Lower lobe of right lung (tissue), 2 donors: ENCODE results near the gene REXO1. TPM values are rescaled to one million over a fixed set of nuclear protein-coding genes. Genes with fewer than 3 reads are reported as not detected.

Experiments
- ATAC-seq, 2 donors: fragments of 200-7000 bp; cut with Tn5 transposase; one replicate each; pipeline ENCODE4 v1.9.1; 2020 to 2022; ENCODE audit warnings: mild to moderate bottlenecking in 2 of 2, moderate library complexity in 2 of 2
- DNase-seq: peaks from one replicate; pipeline ENCODE4 v3.0.0-alpha.2; 2020
- H3K27ac ChIP-seq: fragments of 200-600 bp; one replicate; pipeline ENCODE4 v1.8.0; 2022
- H3K27me3 ChIP-seq: fragments of 200-600 bp; one replicate; pipeline ENCODE4 v1.8.0; 2022; ENCODE audit warnings: low read depth
- H3K36me3 ChIP-seq: fragments of 200-600 bp; one replicate; pipeline ENCODE4 v1.8.0; 2022; ENCODE audit warnings: mild to moderate bottlenecking
- H3K4me1 ChIP-seq: fragments of 200-600 bp; one replicate; pipeline ENCODE4 v1.8.0; 2022
- H3K4me3 ChIP-seq: fragments of 200-600 bp; one replicate; pipeline ENCODE4 v1.8.0; 2022; ENCODE audit warnings: mild to moderate bottlenecking
- H3K9me3 ChIP-seq: fragments of 200-600 bp; one replicate; pipeline ENCODE4 v1.8.0; 2022
- intact Hi-C: fragments of 100-400 bp; cut with DNase I; formaldehyde crosslinking; loops from one replicate; pipeline ENCODE4 v1.11.0; 2022
- total RNA-seq: library from RNA; stranded (reverse); fragmentation: NEBNext Ultra II Directional; extraction: Animal tissue kit (Norgen Biotek cat#: 25700); gene quantifications from one replicate; pipeline ENCODE4 v1.2.1, GENCODE V29; 2021
- TF ChIP-seq, protein P1 (sequence below): fragments of 200-600 bp; IDR thresholded peaks from one replicate; pipeline ENCODE4 v1.8.0; 2022; ENCODE audit warnings: antibody characterized with exemption, mild to moderate bottlenecking
- donor health status: DM: no; HTN: yes; CAD: no; lungs with severe emphysema.

The REXO1 gene
- total RNA-seq, 1 donor from 2014 or later, result 29.1 TPM

DNA sequence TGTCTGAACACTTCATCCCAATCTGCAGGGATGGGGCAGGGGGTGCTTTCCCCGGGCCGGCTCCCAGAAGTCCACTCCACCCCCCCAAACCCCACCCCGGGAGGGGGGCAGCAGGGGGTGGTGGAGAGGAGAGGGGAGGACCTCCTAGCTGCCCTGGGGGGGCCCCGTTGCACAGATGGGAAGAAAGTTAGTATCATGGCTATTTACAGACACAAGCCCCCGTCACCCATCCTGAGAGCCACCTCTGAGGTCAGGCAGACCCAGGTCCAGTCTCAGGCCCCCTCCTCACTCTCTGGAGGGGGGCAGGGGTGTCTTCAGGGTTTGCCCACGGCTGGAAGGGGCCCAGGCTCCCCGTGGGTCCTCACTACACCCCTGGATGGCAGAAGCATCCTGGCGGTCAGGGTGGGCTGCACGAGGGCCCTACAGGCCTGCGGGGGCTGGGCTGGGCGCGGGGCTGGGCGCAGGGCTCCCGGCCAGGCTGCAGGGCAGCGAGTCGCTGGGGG, 5.8 kb upstream of the REXO1 start:
- H3K27ac ChIP-seq, result peak overlapping the region; percentile 94
- no peaks in the 10 kb centered on the region for H3K9me3 ChIP-seq
- no peaks in the 10 kb centered on the region for H3K27me3 ChIP-seq
- no peaks in the 10 kb centered on the region for H3K36me3 ChIP-seq
- TF ChIP-seq, protein P1, sequence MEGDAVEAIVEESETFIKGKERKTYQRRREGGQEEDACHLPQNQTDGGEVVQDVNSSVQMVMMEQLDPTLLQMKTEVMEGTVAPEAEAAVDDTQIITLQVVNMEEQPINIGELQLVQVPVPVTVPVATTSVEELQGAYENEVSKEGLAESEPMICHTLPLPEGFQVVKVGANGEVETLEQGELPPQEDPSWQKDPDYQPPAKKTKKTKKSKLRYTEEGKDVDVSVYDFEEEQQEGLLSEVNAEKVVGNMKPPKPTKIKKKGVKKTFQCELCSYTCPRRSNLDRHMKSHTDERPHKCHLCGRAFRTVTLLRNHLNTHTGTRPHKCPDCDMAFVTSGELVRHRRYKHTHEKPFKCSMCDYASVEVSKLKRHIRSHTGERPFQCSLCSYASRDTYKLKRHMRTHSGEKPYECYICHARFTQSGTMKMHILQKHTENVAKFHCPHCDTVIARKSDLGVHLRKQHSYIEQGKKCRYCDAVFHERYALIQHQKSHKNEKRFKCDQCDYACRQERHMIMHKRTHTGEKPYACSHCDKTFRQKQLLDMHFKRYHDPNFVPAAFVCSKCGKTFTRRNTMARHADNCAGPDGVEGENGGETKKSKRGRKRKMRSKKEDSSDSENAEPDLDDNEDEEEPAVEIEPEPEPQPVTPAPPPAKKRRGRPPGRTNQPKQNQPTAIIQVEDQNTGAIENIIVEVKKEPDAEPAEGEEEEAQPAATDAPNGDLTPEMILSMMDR, result no peak
- peak overlapping the region; percentile 60 for H3K4me3 ChIP-seq
- peaks cover 69% of the 10 kb centered on the region for H3K4me1 ChIP-seq
- no peak for ATAC-seq
- intact Hi-C loops, result no loop called here
- DNase-seq, result peak; percentile 53

DNA sequence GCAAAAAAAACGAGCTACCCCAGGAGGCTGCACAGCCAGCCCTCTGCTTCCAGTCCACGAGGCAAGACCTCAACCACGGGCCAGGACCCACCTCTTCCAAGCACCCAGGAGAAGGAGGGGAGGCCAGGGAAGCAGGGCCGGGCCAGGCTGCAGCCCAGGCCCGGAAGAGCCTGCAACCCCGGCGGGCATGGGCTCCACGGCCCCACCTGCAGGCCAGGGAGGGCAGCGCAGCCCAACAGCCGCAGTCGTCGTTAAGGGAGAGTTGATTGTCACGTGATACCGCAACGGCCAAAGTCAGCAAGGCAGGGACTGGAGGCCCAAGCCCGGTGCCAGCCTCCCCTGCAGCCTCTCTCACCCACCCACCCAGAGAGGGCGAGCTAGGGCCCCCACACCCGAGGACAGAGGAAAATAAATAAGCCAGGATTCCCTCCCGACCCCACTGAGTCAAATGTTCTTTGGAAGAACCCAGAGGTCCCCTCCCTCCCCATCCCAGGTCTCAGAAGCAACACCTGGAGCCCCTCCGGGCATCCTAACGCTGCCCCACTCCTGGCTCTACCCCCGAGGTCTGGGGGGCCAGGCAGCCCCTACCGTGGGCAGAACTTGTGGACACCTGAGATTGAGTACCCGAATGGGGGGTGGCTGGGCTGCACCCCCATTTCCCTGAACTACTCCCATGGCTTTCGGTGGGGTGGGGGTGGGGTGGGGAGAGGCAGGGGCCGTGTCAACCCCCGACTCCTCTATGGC, 5.2 kb upstream of the REXO1 start:
- intact Hi-C loops, result no loop called here
- TF ChIP-seq, protein P1, result peak; percentile 95

DNA sequence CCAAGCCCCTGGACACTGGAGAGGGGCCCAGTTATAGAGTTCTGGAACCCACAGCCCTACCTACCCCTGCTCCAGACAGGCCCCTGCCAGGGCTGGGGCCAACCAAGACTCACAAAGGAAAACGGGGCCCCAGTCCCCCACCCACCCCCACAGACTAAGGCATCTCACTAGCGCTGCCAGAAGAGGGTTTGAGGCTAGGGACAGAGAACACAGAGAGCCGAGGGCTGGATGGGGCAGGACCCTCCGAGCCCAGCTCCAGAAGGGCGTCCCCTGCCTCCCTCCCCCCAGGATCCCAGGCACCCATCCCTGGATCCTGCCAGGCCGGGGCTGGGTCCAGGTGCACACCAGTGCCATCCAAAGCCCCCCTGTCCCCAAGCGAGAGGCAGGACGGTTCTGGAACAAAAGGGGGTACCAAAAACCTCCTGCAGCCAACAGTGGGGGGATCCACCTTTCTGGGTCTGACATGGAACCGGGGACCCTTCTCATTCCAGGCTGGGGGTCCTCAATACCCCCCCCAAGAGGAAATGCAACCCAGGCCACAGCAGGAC, 4.4 kb upstream of the REXO1 start:
- ATAC-seq (no peak), DNase-seq (no peak)
- TF ChIP-seq, protein P1, result no peak
- H3K36me3 ChIP-seq, result no peaks in the 10 kb centered on the region
- H3K27me3 ChIP-seq, result no peaks in the 10 kb centered on the region
- H3K4me1 ChIP-seq, result peaks cover 57% of the 10 kb centered on the region
- intact Hi-C loops, result no loop called here
- peak overlapping the region; percentile 3 for H3K27ac ChIP-seq
- H3K4me3 ChIP-seq, result no peak overlapping the region
- no peaks in the 10 kb centered on the region for H3K9me3 ChIP-seq

More for the DNA sequence above, 5.2 kb upstream of the REXO1 start:
- H3K9me3 ChIP-seq, result no peaks in the 10 kb centered on the region
- H3K27me3 ChIP-seq, result no peaks in the 10 kb centered on the region
- ATAC-seq (peak; percentile 49 to 69), DNase-seq (peak; percentile 90)
- no peak overlapping the region for H3K4me3 ChIP-seq
- peak overlapping the region; percentile 94 for H3K27ac ChIP-seq
- H3K36me3 ChIP-seq, result no peaks in the 10 kb centered on the region
- peaks cover 63% of the 10 kb centered on the region for H3K4me1 ChIP-seq

DNA sequence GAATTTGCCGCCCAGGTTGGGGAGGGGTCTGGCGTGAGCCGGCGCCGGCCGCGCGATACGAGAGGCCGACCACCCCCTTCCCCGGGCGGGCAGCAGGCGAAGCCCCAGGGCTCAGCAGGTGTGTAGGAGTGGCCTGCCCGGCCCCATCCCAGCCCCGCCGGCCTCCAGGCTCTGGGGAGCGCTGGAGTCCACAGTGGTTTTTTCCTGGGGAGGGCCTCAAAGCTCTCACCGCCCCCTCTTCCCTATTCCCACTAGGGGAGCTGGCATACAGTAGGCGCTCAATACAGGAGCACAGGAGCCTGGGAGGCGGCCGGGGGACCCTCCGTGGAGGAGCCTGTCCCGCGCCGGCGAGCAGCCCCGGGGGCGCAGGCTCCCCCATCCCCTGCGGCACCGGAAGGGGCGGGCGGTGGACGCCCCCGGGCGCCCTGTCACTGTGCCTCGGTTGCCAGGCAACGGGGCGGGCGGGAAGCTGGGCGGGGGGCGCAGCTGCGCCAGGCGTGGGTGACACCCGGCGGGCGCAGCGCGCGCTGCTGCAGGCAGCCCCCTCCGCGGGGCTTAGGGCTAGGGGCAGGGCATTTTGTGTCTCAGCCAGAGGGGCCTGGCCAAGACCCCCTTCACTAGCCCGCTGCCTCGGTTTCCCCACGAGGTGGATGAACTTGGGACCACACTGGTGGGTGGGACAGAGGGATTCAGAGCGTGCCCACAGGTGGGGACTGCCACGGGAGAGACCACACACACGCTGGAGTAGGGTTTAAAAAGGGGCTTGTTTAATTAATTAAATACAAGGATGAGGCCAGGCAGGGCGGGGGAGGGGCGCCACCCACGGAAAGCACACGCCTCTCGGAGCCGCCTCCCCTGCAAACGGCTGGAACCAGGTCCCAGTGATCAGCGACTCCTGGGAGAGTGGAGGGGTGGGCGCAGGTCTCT, 3.6 kb upstream of the REXO1 start:
- Histone ChIP-seq H3K27ac (no peak overlapping the region), H3K9me3 (no peaks in the 10 kb centered on the region), H3K4me1 (peaks cover 57% of the 10 kb centered on the region), H3K4me3 (no peak overlapping the region), H3K36me3 (no peaks in the 10 kb centered on the region), H3K27me3 (no peaks in the 10 kb centered on the region)
- TF ChIP-seq, protein P1, result no peak
- ATAC-seq (no peak), DNase-seq (no peak)
- intact Hi-C loops, result no loop called here
